ENCODE results near the gene SGIP1.

GRCh38 chr1:66787641-66788040 is 253.7 kb downstream of the SGIP1 start:
- no peak for TF ChIP-seq TAF1 (IDR thresholded peaks at IDR 0.05; ENCODE audit: borderline replicate concordance, low read depth, low read length)
- no peak for TF ChIP-seq FOXM1 (IDR thresholded peaks at IDR 0.05; ENCODE audit: low read depth)

Data from SK-N-SH (cell line).